HG03280 (cell line): ENCODE data around the gene NECTIN1.

ENCODE experiments used
- ATAC-seq: cut with Tn5 transposase; IDR thresholded peaks from one replicate; pipeline ENCODE4 v1.9.1; 2021; ENCODE audit warnings: mild to moderate bottlenecking, moderate library complexity; ENCODE audit not compliant: unreplicated experiment

Gene NECTIN1

DNA sequence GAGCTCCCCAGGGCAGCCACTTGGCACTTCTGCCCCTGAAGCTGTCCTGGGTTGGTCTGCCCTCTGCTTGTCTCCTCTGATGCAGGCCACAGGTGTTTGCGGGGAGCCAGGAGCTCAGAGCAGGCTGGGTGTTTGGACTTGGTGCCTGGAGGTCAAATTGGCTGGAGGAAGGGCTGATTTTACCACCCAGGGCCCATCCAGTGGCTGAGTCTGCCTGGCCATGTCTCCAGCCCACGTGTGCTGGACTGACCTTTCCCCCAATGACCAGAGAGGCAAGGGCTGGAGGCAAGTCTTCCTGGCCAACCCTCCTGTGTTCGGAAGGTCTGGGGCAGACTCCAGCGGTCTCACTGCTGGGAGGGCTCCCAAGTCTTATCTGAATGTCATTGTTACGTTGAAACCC lies 84.0 kb downstream of the NECTIN1 start:
- no peak for ATAC-seq

DNA sequence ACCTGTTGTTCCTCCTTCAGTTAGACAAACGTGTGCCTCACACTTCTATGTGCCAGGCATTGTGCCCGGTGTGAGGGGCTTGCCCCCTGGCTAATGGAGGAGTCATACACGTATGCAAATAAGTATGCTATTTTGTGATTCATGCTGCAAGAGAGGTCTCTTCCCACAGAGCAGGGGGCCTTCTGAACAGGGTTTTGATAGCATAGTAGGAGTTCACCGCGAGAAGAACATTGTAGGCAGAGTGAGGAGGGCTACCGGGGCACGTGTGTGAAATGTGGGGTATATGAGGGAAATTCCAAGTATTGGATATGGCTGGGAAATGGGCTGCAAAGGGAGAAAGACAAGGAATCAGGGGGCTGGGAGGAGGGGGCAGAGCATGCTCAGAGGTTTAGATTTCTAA lies 84.5 kb downstream of the NECTIN1 start:
- ATAC-seq = no peak

DNA sequence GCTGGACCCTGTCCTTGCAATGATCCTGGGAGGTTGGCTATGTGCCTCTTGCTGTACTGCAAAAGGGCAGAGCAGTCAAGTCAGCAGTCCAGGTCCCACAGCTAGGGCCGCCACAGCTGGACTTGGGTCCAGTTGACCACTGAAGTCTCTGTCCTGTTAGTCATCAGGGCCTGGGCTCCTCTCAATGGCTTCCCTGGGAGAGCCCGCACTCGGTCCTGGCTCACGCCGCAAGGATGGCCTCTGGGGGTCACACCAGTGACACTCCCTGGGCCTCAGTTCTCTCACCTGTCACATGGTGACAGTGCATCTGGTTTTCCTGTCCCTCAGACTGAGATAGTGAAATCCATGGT lies 85.1 kb downstream of the NECTIN1 start:
- no peak for ATAC-seq

DNA sequence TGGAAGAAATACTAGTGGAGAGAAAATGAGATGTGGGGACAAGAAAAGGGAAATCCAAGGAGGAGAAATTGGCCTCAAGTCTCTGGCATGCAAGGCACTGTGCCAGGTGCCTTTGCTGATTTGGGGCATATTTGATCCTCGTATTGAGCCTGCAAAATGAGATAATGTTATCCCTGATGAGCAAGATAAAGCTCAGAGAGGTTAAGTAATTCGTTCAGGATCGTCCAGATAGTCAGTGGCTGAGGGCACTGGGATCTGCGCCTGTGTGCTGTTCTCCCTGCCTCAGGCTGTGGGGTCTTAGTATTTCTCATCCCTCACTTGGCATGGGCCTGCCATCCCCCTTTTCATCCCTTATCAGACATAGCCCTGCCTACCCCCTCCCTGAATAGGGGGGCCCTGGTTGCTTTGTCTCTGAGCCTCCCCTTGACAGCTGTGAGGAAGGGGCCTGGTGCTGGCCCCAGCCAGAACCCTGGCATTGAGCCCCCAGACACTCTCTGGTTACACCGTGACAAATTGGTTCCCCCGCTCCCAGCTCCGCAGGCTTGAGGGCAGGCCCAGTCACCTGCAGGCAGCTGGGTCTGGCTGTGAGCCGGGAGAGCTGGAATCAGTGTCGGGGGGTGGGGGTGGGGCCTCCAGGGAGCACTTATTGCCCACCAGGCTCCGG lies 85.7 kb downstream of the NECTIN1 start:
- no peak for ATAC-seq

DNA sequence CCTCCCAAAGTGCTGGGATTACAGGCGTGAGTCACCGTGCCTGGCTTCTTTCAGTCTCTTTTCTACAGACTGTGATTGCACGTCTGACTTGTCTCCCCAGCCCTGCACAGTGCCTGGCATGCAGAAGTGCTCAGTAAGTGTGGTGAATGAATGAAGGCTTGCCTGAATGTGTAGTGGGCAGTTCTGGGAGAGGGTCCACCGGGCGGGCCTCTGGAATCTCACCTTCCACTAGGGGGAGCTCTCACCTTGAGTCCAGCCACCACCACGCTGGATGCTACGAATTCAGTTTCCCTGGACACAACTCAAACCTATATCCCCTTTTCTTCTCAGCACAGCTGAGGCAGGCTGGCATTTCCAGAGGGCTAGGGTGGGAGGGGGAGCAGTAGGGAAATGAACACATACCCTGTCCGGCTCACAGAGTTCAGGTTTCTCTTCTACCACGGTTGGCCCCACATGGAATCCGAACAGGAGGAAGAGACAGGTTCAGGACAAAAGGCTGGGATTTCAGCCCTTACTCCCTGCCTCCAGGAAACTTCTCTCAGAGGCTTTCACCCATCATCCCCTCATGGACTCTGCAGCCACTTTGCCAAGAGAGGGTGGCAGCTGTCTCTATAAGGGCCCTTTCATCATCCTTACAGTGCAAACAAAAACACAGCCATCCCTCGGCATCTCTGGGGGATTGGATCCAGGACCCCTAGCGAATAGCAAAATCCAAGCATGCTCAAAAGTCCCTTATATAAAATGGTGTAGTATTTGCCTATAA lies 86.8 kb downstream of the NECTIN1 start:
- ATAC-seq = no peak

DNA sequence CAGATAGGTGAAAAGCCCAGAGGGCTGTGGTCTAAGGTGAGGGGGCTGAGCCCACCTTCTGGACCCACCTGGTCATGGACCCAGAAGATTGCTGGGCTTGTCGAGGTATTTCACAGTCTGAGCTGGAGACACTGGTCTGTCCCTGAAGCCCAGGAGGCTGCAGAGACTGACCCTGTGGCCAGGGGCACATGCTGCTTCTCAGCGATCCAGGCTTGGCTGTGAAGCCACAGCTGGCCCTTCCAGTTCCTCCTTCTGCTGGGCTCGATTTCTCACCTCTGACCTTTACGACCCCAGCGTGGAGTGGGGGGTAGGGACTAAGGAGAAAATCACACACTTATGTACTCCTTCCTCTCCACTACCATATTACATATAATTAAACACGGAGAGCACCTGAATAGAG lies 88.5 kb downstream of the NECTIN1 start:
- ATAC-seq = no peak

DNA sequence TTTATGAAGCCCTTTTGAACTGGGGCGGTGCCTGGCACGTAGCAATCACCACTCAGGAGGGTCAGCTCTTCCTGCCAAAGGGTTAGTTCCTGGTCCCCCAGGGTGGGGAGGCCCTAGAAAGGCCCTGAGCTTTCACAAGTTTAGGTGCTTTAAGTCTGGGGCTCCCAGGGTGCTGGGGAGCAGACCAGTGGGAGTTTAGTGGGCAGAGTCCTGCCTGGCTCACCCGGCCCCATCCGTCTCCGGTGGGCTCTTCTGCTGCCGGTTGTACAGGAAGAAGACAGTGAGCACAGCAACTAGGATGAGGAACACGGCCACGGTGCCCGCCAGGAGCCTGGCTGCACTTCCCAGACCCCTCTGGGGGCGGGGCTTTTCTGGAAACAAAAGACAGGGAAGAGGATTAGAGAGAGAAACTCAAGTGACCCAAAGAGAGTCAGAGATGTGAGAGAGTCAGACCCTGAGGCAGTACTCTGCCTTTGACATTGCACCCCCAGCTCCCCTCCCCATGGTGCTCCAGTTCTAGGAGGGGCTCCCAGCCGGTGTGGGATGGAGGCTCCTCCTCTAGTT lies 89.3 kb downstream of the NECTIN1 start:
- no peak for ATAC-seq

DNA sequence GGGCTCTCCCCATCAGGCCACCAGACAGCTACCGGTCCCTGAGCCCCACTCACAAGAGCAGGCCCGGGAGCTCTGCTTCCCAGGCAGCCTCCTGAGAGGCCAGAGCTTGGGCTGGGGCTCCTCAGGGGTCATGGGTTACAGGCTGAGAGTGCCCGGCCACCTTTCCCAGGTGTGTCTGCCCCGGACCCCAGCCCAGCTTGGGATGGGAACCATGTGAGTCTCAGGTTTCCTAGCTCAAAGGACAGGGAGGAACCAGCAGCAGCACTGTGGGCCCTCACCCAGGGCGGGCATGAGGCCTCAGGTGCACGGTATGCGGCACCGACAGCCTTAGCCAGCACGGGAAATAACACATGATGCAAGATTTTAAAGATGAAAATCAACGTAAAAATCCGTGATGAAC lies 90.1 kb downstream of the NECTIN1 start:
- no peak for ATAC-seq

DNA sequence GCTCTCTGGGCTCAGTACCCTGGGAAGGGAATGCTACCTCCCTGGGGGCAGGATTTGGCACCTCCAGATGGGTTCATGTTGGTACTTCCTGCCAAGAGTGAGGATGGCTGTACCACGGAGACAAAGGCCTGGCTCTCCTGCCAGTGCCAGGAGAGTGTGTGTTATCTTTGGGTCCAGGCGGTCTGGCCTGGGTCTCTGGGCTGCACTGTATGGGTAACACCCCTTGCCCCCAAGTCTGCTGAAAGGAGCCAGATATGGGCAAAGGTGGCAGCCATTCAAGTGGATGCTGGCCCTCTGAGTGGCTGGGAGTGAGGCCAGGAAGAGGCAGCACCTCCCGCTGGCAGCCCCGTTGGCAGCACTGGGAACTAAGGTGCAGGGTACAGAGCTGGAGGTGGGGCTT lies 91.5 kb downstream of the NECTIN1 start:
- no peak for ATAC-seq

DNA sequence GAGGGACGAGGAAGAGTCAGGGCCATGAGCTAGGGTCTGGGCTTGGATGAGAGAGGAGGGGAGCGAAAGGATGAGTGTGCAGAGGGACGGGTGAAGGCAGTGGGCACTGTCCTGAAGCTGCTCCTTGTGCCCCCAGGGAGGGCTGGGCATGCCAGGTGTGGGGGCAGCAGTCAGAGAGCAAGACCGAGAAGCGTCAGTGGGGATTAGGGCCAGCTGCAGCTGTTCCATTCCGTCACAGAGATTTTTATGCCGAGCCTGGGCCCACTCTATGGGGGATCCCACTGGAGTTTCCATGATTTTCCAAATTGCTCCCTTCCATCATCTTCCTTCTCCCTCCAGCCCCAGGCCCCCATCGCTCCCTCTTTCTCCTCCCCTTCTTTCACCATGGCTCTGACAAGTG lies 93.2 kb downstream of the NECTIN1 start:
- ATAC-seq = no peak

DNA sequence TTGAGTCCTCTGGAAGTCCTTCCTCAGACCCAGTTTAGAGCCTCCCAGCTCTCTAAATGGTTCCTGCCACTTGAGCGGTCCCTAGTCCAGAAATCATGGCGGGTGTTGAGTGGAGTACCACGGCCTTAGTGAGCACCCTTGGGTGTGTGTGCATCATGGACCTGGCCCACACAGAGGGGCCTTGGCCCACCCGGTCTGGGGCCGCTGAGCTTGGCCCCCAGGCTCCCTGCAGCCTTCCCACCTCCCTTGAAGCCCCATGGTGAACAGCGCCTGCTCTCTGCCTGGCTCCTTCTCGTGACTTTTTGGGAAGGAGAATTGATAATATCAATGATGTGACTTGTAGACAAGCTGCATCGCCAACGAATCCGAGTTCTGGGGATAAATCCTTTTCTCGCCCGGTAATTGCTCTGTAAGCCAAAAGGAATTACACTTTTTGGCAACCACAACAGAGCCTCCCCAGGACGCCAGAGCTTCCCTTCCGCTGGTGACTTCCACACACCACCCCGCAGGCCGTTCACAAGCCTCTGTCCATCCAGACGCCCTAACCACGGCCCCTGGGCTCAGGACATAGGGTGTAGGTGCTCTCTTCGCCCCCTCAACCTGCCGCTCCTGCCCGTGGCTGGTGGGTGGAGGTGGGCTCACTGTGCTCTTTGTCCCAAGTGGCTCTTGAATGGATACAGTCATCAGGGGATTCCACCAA lies 93.8 kb downstream of the NECTIN1 start:
- ATAC-seq = no peak

DNA sequence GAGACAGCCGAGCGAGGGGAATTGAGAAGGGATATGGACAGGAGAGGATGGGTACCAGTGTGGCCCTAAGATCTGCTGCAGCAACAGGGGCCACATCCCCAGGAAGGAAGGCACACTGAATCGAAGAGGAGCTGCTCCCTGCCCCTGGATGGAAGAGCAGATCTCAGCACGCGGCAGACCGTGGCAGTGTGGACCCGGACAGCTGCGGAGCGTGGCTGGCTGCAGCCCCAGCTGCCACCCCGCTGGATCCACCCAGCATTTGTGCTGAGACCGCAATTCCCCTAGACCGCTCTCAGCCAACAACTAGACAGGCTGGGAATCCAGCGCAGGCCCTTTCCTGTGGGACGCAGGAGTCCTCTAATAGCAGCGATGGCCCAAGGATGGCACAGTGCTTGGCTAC lies 94.7 kb downstream of the NECTIN1 start:
- ATAC-seq = no peak

DNA sequence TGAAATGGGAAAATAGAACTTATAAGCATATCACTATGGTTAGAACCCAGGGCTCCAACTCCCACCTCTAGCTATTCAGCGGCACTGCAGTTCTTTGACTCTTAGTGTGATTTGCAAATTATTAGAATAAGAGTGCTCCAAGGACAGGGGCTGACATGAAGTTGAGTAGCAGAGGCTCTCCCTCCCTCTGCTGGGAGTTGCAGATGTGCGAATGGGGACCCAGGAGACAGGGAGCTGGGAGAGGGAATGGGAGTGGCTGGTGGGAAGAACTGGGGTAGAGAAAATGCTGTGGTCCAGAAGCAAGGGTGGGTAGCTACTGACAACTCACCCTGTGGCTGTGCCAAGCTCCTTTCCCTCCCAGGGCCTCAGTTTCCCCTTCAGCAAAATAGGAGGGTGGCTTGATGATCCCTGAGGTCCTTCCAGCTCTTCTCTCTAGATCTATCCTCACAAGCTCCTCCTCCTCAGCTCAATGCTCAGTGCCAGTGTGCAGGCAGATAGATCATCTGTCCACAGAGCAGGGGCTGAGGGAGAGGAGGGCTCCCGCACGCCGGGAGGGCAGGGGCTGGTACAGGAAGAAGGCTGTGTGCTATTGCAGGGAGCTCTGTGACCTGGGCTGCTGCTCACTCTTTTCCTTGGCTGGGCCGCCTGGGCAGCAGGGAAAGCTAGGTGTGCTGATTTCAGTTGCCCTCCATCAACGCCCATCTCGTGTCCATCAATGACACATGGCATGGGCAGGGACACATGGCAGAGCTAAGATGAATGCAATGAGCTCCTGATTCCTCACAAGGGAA lies 99.0 kb downstream of the NECTIN1 start:
- ATAC-seq = no peak

DNA sequence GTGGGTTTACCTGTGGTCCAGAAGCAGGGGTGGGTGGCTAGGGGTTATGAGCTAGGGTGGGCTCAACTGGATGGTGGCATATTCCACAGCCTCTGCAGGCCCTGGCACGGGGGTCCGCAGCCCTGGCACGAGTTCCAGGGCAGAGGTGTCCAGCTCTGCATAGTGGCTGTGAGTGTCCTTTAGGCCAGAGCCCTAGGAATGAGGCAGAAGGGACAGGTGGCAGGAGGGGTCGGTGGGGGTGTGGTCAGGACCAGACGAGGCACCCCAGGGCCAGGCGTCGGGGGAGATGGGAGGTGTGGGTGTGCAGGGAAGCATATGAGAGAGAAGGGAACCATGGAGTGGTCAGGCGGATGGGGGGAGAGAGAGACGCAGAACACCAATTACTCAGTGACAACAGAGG lies 99.9 kb downstream of the NECTIN1 start:
- no peak for ATAC-seq

DNA sequence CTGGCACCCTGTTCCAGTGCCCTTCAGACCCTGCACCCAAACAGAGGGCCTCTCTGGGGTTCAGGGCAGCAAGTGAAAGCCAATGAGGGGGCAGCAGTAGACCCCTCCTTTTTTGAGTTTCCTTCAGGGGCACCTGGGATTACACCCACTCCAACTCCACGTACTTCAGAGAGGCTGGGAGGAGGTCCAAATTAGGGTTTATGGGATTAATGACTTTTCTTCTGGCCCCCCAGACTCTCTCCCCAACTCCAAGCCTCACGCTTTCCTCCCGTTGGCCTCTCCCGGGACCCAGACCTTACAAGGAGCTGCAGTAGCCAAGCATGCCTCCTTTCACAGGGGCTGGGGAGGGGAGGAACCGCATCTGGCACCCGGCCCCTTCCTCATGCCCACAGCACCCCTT lies 101.7 kb downstream of the NECTIN1 start:
- no peak for ATAC-seq

DNA sequence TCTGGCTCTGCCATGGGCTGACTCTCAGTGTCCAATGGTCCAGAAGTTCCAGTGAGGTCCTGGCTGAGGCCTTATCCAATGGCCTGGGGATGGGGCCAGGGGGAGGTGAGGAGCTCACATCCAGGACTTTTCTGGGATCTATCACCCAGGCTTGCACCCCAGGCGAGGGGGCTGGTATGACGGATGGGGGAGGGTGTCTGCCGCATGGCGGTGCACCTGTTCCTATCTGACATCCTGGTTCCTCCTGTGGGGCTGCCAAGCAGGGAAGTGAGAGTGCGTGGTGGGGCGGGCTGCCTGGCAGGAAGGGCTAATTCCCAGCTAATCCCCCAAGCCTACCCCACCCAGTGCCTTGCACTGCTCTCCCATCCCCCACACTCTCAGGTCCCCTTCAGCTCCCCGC lies 102.1 kb downstream of the NECTIN1 start:
- ATAC-seq = no peak

DNA sequence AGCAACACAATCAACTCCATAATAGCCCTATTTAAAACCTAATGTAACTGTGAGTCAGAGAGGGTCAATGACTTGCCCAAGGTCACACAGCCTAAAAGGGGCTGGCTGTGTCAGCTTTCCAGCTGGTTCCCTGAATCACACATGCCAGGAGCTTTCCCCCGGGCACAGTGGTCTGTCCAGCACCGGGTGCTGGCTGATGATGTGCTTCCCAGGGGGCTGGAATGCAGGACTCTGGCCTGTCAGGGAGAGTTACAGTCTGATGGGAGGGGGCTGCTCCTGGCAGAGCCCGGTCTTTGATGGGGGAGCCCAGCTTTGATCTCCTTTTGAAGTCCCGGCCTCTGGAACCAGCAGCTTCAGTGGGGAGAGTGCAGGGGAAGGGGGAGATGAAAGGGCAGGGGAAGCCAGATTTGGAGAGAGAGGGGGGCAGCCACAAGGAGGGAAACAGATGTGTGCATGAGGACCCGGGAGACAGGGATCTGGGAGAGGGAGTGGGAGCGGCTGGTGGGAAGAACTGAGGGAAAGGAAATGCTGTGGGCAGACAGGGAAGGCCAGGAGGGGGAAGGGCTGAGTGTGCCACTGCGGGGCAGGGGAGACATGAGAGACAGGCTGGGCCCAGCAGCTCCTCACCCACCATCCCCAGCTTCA lies 102.7 kb downstream of the NECTIN1 start:
- ATAC-seq = no peak

DNA sequence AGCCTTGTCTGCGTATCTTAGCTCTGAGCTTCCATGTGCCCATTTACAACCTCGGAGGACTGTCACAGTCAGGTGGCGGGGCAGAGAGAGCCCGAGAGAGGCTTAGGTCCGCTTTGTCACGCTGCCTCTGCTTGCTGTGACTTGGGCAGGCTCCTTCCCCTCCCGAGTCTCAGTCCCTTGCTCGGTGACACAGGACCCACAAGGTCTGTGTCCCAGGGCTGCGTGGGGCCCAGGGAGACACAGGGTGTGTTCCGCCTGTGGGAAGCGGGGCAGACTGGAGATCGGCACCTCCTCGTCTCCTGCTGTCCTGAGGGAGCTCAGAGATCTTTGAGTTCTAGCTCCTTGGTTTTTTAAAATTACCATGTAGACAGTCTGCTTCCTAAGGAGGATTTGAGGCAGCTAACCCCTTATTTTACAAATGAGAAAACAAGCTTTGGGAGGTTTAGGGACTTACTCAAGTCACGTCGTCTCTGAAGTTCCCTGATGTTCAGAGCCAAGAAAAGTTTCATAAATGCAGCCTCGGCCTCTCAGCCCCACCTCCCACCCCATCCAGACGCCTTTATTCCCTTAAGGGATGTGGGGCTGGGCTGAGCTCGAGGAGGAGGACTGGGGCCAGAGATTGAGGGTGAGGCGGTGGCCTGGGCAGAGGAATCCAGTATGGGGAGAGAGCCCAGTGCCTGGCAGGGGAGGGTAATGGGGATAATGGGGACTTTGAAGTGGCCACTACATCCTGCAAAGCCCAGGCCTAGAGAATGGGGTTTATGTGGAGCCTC lies 103.6 kb downstream of the NECTIN1 start:
- ATAC-seq = no peak

DNA sequence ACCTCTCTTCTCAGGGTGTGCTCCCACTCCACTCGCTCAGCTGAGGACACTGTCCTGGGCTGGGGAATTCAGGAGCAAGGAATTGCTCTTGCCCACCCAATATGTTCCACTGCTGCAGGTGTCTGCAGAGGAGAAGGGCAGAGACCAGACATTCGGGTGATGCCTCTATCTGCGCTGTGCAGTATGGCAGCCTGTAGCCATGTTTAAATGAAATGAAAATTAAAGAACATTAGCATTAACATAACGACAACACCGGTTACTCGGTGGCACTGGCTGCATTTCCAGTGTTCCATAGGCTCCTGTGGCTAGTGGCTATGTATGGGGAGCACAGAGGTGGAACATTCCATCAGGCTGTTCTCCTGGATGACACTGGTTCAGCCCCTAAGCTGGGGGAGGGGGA lies 104.4 kb downstream of the NECTIN1 start:
- ATAC-seq = no peak

DNA sequence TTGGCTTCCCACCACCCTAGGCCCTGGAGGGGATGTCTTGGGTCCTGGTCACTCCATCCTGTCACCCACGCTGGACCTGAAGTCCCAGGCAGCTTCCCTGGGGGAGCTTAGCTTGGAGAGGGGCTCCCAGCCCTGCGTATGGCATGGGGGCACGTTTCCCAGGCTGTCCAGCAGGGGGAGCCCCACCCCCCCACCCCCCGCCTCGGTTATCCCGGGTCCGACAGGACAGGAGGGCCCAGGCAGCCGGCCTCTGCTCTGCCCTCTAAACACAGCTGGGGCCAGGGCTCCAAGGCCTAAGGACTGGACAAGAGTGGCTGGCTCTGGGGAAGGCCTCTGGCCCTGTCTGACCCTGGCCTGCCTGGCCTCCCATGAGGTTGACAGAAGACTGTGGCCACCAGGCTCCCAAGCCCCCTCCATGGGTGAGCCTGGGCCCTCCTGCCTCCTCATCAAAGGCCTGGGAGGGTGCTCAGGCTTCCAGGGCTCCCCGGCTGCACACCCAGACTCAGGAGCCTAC lies 104.8 kb downstream of the NECTIN1 start:
- ATAC-seq = no peak
